SJCRH30 (cell line): ENCODE results near the gene PBX3. TPM values are rescaled to one million over a fixed set of nuclear protein-coding genes. Genes with fewer than 3 reads are reported as not detected.

ENCODE experiments used
- DNase-seq, 2 experiments: peaks; one replicate each; pipeline ENCODE4 v3.0.0-alpha.2; 2015 to 2020
- H3K27ac ChIP-seq: fragments of 250-450 bp; sonication (Bioruptor Pico); 2 replicates; pipeline ENCODE4 v1.5.1; 2020; ENCODE audit warnings: mild to moderate bottlenecking, moderate library complexity
- H3K27me3 ChIP-seq: fragments of 250-450 bp; sonication (Bioruptor Pico); 2 replicates; pipeline ENCODE4 v1.5.1; 2020; ENCODE audit warnings: mild to moderate bottlenecking, moderate library complexity
- H3K36me3 ChIP-seq: fragments of 250-450 bp; sonication (Bioruptor Pico); 2 replicates; pipeline ENCODE4 v1.5.1; 2020; ENCODE audit warnings: mild to moderate bottlenecking, moderate library complexity
- H3K4me1 ChIP-seq: fragments of 250-450 bp; sonication (Bioruptor Pico); 2 replicates; pipeline ENCODE4 v1.5.1; 2020; ENCODE audit warnings: mild to moderate bottlenecking, moderate library complexity
- H3K4me3 ChIP-seq: fragments of 250-450 bp; sonication (Bioruptor Pico); 2 replicates; pipeline ENCODE4 v1.5.1; 2020; ENCODE audit warnings: mild to moderate bottlenecking, moderate library complexity
- H3K9me3 ChIP-seq: fragments of 250-450 bp; sonication (Bioruptor Pico); replicated peaks from 2 replicates; pipeline ENCODE4 v1.5.1; 2020; ENCODE audit warnings: mild to moderate bottlenecking, moderate library complexity
- total RNA-seq: library from RNA; depleted of rRNA; stranded (reverse); fragments of >200 nt; shearing (Covaris generic); gene quantifications from 2 replicates; pipeline ENCODE4 v1.2.3, GENCODE V29; 2014

The PBX3 gene
- total RNA-seq, 1 experiment from 2014 or later = 75.9 TPM

- H3K9me3 ChIP-seq = no peaks in the 10 kb centered on the region
- H3K4me1 ChIP-seq = peaks cover 25% of the 10 kb centered on the region
- DNase-seq = peak in 1 of 2 experiments; percentile 95
- H3K4me3 ChIP-seq = peak overlapping the region; percentile 57
- H3K36me3 ChIP-seq = peaks cover 8% of the 10 kb centered on the region
- peak overlapping the region; percentile 95 for H3K27ac ChIP-seq
- H3K27me3 ChIP-seq = no peaks in the 10 kb centered on the region
These were observed 2.6 kb upstream of the PBX3 start for GRCh38 chr9:125744616-125745015.

- Histone ChIP-seq H3K4me3 (peak overlapping the region; percentile 57), H3K27me3 (no peaks in the 10 kb centered on the region), H3K27ac (peak overlapping the region; percentile 95), H3K4me1 (peaks cover 29% of the 10 kb centered on the region), H3K36me3 (peaks cover 11% of the 10 kb centered on the region), H3K9me3 (no peaks in the 10 kb centered on the region)
- DNase-seq = peak; percentile 49 to 74
These were observed 2.2 kb upstream of the PBX3 start for GRCh38 chr9:125745018-125745417.

GRCh38 chr9:125745682-125746016 lies 1.5 kb upstream of the PBX3 start:
- Histone ChIP-seq H3K36me3 (peaks cover 13% of the 10 kb centered on the region), H3K4me3 (peak overlapping the region; percentile 57), H3K4me1 (peaks cover 33% of the 10 kb centered on the region), H3K9me3 (no peaks in the 10 kb centered on the region), H3K27me3 (no peaks in the 10 kb centered on the region), H3K27ac (peak overlapping the region; percentile 95)
- no peak for DNase-seq

GRCh38 chr9:125746017-125746773 lies 978 bp upstream of the PBX3 start:
- H3K4me3 ChIP-seq = peak overlapping the region; percentile 57
- peaks cover 38% of the 10 kb centered on the region for H3K4me1 ChIP-seq
- no peaks in the 10 kb centered on the region for H3K27me3 ChIP-seq
- H3K27ac ChIP-seq = peak overlapping the region; percentile 95
- H3K36me3 ChIP-seq = peaks cover 18% of the 10 kb centered on the region
- no peaks in the 10 kb centered on the region for H3K9me3 ChIP-seq
- DNase-seq = peak; percentile 100

GRCh38 chr9:125746774-125747052 lies 460 bp upstream of the PBX3 start:
- Histone ChIP-seq H3K27ac (no peak overlapping the region; the same call in 1 of the 2 replicates), H3K4me1 (peaks cover 38% of the 10 kb centered on the region), H3K4me3 (peak overlapping the region; percentile 57), H3K9me3 (no peaks in the 10 kb centered on the region), H3K36me3 (peaks cover 21% of the 10 kb centered on the region), H3K27me3 (no peaks in the 10 kb centered on the region)
- DNase-seq = no peak

GRCh38 chr9:125747765-125748445 lies 732 bp downstream of the PBX3 start:
- Histone ChIP-seq H3K9me3 (no peaks in the 10 kb centered on the region), H3K27me3 (no peaks in the 10 kb centered on the region), H3K4me1 (peaks cover 48% of the 10 kb centered on the region), H3K4me3 (peak overlapping the region; percentile 89), H3K36me3 (peaks cover 33% of the 10 kb centered on the region), H3K27ac (peak overlapping the region; percentile 65; the same call in 1 of the 2 replicates)
- peak; percentile 36 to 50 for DNase-seq

- Histone ChIP-seq H3K27me3 (no peaks in the 10 kb centered on the region), H3K9me3 (no peaks in the 10 kb centered on the region), H3K4me1 (peaks cover 41% of the 10 kb centered on the region), H3K36me3 (peaks cover 38% of the 10 kb centered on the region), H3K27ac (peak overlapping the region; percentile 12; the same call in 1 of the 2 replicates), H3K4me3 (peak overlapping the region; percentile 89)
- peak in 1 of 2 experiments; percentile 29 for DNase-seq
These were observed 1.4 kb downstream of the PBX3 start for GRCh38 chr9:125748446-125749099.

GRCh38 chr9:125749287-125749935 lies 2.2 kb downstream of the PBX3 start:
- no peaks in the 10 kb centered on the region for H3K27me3 ChIP-seq
- DNase-seq = no peak
- no peak overlapping the region for H3K27ac ChIP-seq
- no peaks in the 10 kb centered on the region for H3K9me3 ChIP-seq
- H3K4me3 ChIP-seq = peak overlapping the region; percentile 89
- peaks cover 39% of the 10 kb centered on the region for H3K4me1 ChIP-seq
- H3K36me3 ChIP-seq = peaks cover 47% of the 10 kb centered on the region

GRCh38 chr9:125749951-125750626 lies 2.9 kb downstream of the PBX3 start:
- peak in 1 of 2 experiments; percentile 38 for DNase-seq
- no peaks in the 10 kb centered on the region for H3K27me3 ChIP-seq
- peaks cover 52% of the 10 kb centered on the region for H3K36me3 ChIP-seq
- no peak overlapping the region for H3K27ac ChIP-seq
- no peaks in the 10 kb centered on the region for H3K9me3 ChIP-seq
- peak overlapping the region; percentile 3; the same call in 1 of the 2 replicates for H3K4me3 ChIP-seq
- peaks cover 35% of the 10 kb centered on the region for H3K4me1 ChIP-seq

- H3K4me3 ChIP-seq = peak overlapping the region; percentile 3; the same call in 1 of the 2 replicates
- peaks cover 56% of the 10 kb centered on the region for H3K36me3 ChIP-seq
These were observed 3.4 kb downstream of the PBX3 start for GRCh38 chr9:125750627-125751011.

GRCh38 chr9:125752070-125752628 lies 5.0 kb downstream of the PBX3 start:
- Histone ChIP-seq H3K27me3 (no peaks in the 10 kb centered on the region), H3K4me1 (peaks cover 29% of the 10 kb centered on the region), H3K9me3 (no peaks in the 10 kb centered on the region), H3K27ac (no peak overlapping the region), H3K4me3 (no peak overlapping the region), H3K36me3 (peaks cover 69% of the 10 kb centered on the region)
- peak in 1 of 2 experiments; percentile 52 for DNase-seq

More at GRCh38 chr9:125750627-125751011, 3.4 kb downstream of the PBX3 start:
- H3K27me3 ChIP-seq = no peaks in the 10 kb centered on the region
- no peaks in the 10 kb centered on the region for H3K9me3 ChIP-seq
- H3K27ac ChIP-seq = no peak overlapping the region
- H3K4me1 ChIP-seq = peaks cover 30% of the 10 kb centered on the region
- DNase-seq = peak in 1 of 2 experiments; percentile 48

- Histone ChIP-seq H3K9me3 (no peaks in the 10 kb centered on the region), H3K27ac (no peak overlapping the region), H3K27me3 (no peaks in the 10 kb centered on the region), H3K36me3 (peaks cover 82% of the 10 kb centered on the region), H3K4me3 (no peak overlapping the region), H3K4me1 (peaks cover 29% of the 10 kb centered on the region)
- no peak for DNase-seq
These were observed 6.9 kb downstream of the PBX3 start for GRCh38 chr9:125754096-125754495.

- no peak overlapping the region for H3K27ac ChIP-seq
These were observed 8.2 kb downstream of the PBX3 start for GRCh38 chr9:125755340-125755739.

GRCh38 chr9:125756518-125756917 lies 9.3 kb downstream of the PBX3 start:
- no peak for DNase-seq
- Histone ChIP-seq H3K4me1 (peaks cover 15% of the 10 kb centered on the region), H3K9me3 (no peaks in the 10 kb centered on the region), H3K4me3 (no peak overlapping the region), H3K36me3 (peaks cover 73% of the 10 kb centered on the region), H3K27ac (no peak overlapping the region), H3K27me3 (no peaks in the 10 kb centered on the region)

More at GRCh38 chr9:125755340-125755739, 8.2 kb downstream of the PBX3 start:
- DNase-seq = no peak
- Histone ChIP-seq H3K9me3 (no peaks in the 10 kb centered on the region), H3K4me3 (no peak overlapping the region), H3K4me1 (peaks cover 22% of the 10 kb centered on the region), H3K36me3 (peaks cover 76% of the 10 kb centered on the region), H3K27me3 (no peaks in the 10 kb centered on the region)
